GM19467 (cell line): ENCODE measurements around the gene SPTLC2.
A peak's percentile ranks its signal among the peaks of the same experiment; 100 is the strongest.

ENCODE experiments used
- ATAC-seq: cut with Tn5 transposase; IDR thresholded peaks from one replicate; pipeline ENCODE4 v1.9.1; 2021; ENCODE audit warnings: mild to moderate bottlenecking, moderate library complexity; ENCODE audit not compliant: unreplicated experiment

The SPTLC2 gene

DNA sequence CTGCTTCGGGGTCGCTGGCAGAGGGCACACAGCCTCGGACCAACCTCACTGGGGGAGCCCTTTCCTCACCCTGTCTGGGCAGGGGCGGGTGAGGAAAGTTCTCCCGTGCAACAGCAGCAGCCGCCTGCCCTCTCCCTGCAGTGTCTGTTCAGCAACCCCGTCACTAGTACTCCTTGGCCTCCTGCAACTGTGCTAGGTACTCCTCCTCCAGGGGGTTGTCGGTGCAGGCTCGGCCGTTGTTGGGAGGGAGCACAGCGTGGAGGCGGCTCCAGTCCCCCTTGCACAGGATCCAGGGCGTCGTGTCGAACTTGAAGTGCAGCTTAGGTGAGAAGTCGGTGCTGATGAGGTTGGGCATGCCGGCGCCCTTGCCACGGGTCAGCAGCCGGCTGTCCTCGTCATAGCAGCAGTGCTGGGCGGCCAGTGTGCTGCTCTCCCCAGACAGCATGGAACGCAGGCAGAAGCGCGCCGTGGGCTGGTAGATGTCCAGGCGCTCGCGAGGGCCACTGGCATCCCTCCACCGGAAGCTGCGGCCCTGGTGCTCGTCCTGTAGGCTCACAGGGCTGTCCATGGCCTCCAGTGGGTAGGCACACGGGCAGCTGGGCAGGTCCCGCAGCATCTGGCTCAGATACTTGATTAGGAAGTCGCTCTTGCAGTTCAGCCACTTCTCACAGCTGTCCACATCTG is 140.9 kb downstream of the SPTLC2 start:
- no peak for ATAC-seq

DNA sequence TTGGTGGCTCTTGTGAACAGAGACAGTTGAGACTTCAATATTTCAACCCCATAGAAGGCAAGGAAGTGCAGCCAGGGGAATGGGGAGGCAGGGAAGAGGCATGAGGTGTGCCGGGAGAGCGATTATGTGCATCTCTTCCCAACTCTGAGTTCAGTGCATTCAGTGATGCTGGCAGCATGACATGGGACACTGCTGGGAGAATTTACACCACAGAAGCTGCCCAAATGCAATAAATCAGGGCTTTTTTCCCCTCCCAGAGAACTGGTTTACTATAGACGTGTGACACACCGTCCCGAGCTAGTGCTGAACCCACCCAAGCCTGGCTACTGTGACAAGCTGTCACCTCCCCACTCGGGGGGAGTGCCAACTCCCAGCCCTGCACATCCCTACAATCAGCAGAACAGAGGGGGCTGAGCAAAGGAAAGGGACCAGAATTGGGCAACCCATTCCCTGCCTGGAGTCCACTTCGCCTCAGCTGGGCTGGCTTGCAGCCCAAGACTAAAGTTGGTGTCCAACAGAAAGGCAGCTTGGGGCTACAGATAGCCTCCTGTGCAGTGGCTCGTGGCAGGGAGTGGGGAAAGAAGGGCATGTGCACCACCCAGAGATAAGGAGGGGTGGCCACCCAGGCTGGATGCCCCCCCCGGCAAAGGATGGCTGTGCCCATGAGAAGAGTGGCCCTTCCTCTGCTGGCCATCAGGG is 141.8 kb downstream of the SPTLC2 start:
- no peak for ATAC-seq

DNA sequence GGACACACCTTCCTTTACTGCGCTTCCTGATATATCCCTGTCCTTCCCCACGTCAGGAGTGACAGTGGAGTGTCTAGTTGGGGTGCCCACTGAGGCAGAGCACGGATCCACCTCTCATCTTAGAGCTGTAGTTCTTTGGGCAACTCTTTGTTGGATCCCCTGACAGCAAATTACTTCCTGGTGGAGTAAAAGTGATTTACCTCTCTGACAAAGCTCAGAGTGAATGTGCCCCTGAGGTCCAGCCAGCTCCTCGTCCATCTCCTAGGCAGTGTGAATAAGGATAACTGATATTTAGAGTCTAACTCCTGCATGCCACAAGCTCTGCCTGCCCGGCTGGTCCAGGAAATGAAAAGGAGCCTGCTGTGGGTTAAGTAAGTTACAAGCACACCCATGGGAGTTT is 142.5 kb downstream of the SPTLC2 start:
- no peak for ATAC-seq

DNA sequence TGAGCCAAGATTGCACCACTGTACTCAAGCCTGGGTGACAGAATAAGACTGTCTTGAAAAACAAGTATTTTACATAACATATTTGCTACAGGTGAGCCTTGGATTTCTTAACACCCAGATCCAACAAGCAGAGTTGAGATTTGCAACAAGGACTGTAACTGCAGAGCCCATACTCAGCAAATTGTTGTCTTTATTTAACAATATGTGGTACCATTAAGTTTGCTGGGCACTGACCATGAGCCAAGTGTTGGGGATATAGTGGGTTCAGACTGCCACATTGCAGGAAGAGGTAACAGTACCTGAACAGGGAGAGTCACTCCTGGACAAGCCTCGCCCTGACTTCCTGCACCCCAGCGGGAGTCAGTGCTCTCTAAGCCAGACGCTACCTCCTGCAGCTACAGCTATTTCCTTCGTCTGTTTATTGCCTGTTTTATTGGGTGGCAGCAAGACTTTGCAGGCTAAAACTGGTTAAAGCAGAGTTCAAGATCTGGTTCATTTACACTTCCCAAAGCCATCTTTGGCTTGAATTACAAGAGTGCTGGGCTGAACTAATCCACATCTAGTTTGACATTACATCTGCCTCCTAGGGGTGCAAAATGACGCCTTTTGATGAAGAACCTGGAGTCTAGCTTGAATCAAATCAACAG is 146.1 kb downstream of the SPTLC2 start:
- no peak for ATAC-seq

DNA sequence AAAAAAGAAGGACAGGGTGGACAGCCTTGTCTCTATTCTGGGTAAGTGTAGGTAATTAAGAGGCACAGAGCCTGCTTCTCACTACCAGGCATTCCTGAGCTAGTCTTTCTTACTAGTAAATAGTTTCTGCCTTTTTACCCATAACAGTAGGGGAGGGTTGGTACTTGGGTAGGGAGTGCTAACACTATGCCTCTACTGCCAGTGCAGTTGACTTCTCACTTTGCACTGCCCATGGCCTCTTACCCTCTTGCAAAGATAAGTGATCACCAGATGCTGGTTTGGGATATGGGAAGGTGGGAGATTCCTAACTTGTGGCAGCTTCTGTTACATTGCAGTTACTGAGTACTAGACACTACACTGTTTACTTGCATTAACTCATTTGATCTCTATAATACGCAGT is 146.9 kb downstream of the SPTLC2 start:
- no peak for ATAC-seq

DNA sequence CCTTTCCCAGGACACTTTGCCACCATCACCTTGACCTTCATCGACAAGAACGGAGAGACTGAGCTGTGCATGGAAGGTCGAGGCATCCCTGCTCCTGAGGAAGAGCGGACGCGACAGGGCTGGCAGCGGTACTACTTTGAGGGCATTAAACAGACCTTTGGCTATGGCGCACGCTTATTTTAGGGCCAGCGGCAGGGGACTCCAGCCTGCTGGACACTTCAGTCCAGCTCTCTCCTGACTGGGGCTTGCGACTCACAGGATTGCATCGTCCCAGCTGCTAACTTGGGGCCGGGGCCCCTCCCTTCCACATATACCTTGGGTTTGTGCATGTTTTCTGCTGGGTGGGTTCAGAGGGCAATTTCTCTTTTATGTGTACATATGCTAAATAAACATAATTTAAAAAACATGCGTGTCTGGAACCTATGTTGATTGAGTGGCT is 147.4 kb downstream of the SPTLC2 start:
- no peak for ATAC-seq

DNA sequence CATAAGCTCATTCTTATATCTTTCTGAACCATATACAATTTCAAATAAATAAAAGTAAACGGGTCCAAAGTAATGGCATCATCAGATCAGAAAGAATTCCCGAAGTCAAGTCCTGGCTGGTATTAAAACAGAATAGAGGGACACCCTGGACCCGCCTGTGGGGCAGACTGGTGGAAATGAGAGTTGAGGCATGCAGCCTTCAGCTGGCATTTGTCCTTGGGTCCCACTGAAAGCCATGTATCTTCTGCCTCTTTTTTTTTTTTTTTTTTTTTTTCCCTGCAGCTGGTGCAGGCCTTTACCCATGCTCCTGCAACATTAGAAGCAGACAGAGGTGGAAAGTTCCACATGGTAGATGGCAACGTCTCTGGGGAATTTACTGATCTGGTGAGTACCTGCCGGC is 148.6 kb downstream of the SPTLC2 start:
- no peak for ATAC-seq

DNA sequence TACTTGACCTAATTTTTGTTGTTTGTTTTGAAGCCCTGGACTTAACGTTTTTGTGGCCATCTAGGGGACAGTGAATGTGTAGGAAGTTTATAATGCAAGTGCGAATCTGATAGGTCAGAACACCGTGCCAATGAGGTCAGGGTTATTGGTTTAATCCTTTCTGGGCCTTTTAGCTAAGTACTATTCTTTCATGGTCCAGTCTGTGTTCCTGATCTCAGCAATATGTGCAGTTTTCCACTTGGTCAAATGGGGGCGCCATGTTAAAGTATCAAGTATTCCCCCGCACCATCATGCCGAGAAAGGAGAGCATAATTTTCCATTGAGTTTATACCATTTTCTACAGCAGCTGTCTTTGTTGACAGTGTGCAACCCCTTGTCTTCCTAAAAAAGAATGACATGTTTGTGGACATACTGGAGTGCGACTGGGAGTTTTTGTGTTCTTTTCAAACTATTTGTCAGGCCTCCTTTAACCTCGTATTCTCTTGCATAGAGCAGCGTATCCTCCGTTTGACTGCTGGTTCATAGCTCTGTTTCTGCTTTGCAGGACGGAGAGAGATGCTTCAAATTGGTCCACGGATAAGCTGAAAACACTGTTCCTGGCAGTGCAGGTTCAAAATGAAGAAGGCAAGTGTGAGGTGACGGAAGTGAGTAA is 157.2 kb downstream of the SPTLC2 start:
- no peak for ATAC-seq

DNA sequence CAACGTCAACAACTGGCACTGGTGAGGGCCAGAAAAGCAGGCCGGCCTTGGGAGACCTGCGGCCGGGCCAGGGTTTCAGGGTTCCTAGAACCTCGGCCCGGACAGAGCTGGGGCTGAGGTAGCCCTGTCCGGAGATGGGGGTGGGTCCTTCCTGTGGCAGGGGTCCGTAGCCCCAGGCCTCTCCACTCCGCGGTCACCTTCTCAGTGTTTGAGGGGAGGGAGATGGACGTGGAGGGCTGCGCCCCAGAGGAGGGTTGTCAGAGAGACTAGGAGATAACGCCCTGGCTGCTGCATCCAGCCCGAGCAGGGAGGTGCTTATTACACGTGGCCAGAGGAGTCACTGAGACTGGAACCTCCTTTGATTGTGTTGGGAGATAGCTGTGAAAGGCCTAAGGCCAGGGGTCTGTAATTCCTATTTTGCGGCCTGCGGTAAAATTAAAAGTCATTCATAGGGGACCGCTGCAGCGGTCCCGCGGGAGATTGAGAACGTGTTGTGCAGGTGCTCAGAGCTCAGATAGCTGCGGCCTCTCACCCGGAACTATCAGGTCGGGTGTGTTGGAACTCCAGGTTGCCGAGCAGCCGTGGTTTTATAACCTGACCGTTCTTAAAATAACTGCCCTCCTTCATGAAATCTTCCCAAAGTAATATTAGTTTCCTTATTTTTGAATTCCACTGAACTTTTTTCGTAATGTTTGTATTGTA is 158.0 kb downstream of the SPTLC2 start:
- ATAC-seq: peak; percentile 12

DNA sequence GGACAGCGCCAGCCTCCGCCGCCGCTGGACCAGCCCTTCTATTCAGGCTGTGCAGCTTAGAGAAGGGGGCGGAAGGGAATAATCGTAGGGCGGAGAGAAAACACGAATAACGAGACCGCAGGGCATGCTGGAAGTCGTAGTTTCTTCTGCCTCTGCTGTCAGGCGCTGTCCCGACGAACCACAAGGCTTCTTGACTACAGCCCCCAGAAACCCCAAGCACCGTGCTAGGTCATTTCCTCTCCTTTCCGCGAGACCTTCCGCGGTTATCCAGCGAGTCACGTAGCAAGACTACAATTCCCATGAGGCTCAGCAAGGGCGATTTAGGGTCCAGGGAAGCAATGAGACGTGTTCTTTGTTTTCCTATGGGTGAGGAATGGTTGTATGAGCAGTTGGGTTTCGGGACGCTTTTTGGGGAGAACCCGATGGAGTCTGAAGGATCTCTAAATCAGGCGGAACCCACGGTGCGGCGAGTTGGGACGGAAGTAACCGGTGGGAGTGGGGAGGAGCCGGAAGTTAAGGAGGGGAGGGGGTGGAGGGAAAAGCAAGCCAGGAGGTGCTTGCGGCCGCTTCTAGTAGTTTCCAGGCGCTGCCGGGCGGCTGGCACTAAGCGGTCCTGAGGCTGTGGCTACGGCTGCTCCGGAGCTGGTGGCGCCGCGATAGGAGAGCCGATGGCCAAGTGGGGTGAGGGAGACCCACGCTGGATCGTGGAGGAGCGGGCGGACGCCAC is 158.8 kb downstream of the SPTLC2 start, which contains the start of the genes AHSA1 and VIPAS39:
AHSA1 (plus strand) TSS at position 572 of the 727 bp plus-strand sequence; CDS start at position 669, 97 bp downstream.
VIPAS39 (minus strand) TSS at position 80 of the 727 bp plus-strand sequence. CDS start 3,499 bp downstream, outside the sequence.
- ATAC-seq: peak; percentile 87

DNA sequence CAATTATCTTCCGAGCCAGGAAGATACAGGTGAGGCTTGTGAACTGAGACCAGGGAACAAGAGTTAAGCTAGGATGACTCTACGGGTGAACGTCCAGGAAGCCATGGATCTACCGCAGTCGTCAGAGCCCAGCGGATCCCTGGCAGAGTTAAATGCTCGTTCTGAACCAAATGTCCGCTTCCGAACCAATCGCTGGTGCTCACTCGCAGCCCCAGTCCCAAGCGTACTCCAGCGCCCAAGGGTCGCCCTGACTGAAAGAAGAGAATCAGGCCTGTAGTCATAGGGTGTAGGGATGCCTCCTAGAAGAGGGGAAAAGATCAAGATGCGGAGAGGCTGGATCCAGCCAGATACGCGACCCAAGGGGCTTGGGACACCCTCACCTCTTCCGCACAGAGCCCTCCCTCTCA is 159.3 kb downstream of the SPTLC2 start:
- peak; percentile 10 for ATAC-seq
